DMS153 (cell line): Measurements from ENCODE around the gene MAP9.
"Not testable (repeated sequence)": the region's sequence is repeated elsewhere in the genome, so short reads cannot be mapped to it uniquely, and the experiment has no call there.

Source experiments
- DNase-seq: peaks from one replicate; lab custom pipeline; 2025; lab: John Stamatoyannopoulos, UW

Gene MAP9

GRCh38 chr4:155376387-155377268 lies at the start of gene MAP9:
Gene MAP9, minus strand, starts transcription at chr4:155376965. Its CDS starts 1,115 bp downstream, at chr4:155375850.
- peak; percentile 99 for DNase-seq

- not testable (repeated sequence) for DNase-seq
Observed at GRCh38 chr4:155424778-155425177, 48.0 kb upstream of the MAP9 start.

- DNase-seq, result no peak
Observed at GRCh38 chr4:155423671-155424070, 46.9 kb upstream of the MAP9 start.

- DNase-seq, result no peak
Observed at GRCh38 chr4:155419266-155419665, 42.5 kb upstream of the MAP9 start.

GRCh38 chr4:155415662-155416061 lies 38.9 kb upstream of the MAP9 start:
- no peak for DNase-seq

- no peak for DNase-seq
Observed at GRCh38 chr4:155413451-155413850, 36.7 kb upstream of the MAP9 start.

GRCh38 chr4:155411546-155411945 lies 34.8 kb upstream of the MAP9 start:
- no peak for DNase-seq

- DNase-seq, result no peak
Observed at GRCh38 chr4:155408796-155409195, 32.0 kb upstream of the MAP9 start.

- no peak for DNase-seq
Observed at GRCh38 chr4:155407480-155407879, 30.7 kb upstream of the MAP9 start.

GRCh38 chr4:155405059-155405458 lies 28.3 kb upstream of the MAP9 start:
- no peak for DNase-seq

- DNase-seq, result peak; percentile 60
Observed at GRCh38 chr4:155403886-155404285, 27.1 kb upstream of the MAP9 start.

- no peak for DNase-seq
Observed at GRCh38 chr4:155402941-155403340, 26.2 kb upstream of the MAP9 start.

GRCh38 chr4:155400893-155401292 lies 24.1 kb upstream of the MAP9 start:
- DNase-seq, result no peak

- DNase-seq, result no peak
Observed at GRCh38 chr4:155399974-155400697, 23.4 kb upstream of the MAP9 start.

- no peak for DNase-seq
Observed at GRCh38 chr4:155392481-155393184, 15.9 kb upstream of the MAP9 start.

GRCh38 chr4:155391932-155392331 lies 15.2 kb upstream of the MAP9 start:
- DNase-seq, result no peak

- DNase-seq, result no peak
Observed at GRCh38 chr4:155388162-155388561, 11.4 kb upstream of the MAP9 start.

GRCh38 chr4:155383541-155383940 lies 6.8 kb upstream of the MAP9 start:
- DNase-seq, result no peak

- peak; percentile 50 for DNase-seq
Observed at GRCh38 chr4:155377276-155377675, 511 bp upstream of the MAP9 start.

GRCh38 chr4:155371432-155372043 lies 5.2 kb downstream of the MAP9 start:
- DNase-seq, result peak; percentile 21

GRCh38 chr4:155367608-155368007 lies 9.2 kb downstream of the MAP9 start:
- DNase-seq, result no peak

- DNase-seq, result no peak
Observed at GRCh38 chr4:155353923-155354540, 22.7 kb downstream of the MAP9 start.
